HepG2 (cell line): Measurements from ENCODE around the gene KLB. TPM values are rescaled to one million over a fixed set of nuclear protein-coding genes. Genes with fewer than 3 reads are reported as not detected.

Experiments
- ATAC-seq: fragments of 200-7000 bp; cut with Tn5 transposase; 3 replicates; pipeline ENCODE4 v1.9.1; 2020; ENCODE audit warnings: mild to moderate bottlenecking, moderate library complexity
- BruUV-seq: library from RNA; stranded (reverse); fragments of 400-500 nt; replicated peaks from 2 replicates; lab custom pipeline; 2021; lab: Mats Ljungman, UMichigan
- CTCF ChIA-PET: fragments of 300-600 bp; formaldehyde crosslinking; extraction: SDS; loops from one replicate; lab custom pipeline; 2021; ENCODE audit warnings: low total read pairs, inconsistent platforms, low intra/inter-chr PET ratio; lab: Yijun Ruan, JAX
- POLR2A ChIA-PET: fragments of 350-600 bp; sonication (Branson Sonifier 250); formaldehyde crosslinking; loops from one replicate; lab custom pipeline; 2020; ENCODE audit warnings: antibody characterized with exemption, inconsistent platforms; lab: Yijun Ruan, JAX
- DNase-seq: peaks from one replicate; pipeline ENCODE4 v3.0.0-alpha.2; 2015; ENCODE audit warnings: low spot score
- FAIRE-seq: peaks from 3 replicates; lab custom pipeline; 2011; peaks lifted over from hg19 to GRCh38; lab: Jason Lieb, UNC
- H2AFZ ChIP-seq: one replicate; pipeline ENCODE4 v1.6.1; 2011; ENCODE audit warnings: low read length, inconsistent platforms
- H3K27ac ChIP-seq: fragments of 300-600 bp; 3 replicates; pipeline ENCODE4 v1.8.0; 2011; ENCODE audit warnings: mixed run types, mild to moderate bottlenecking, mixed read lengths, low read length, inconsistent platforms; ENCODE audit not compliant: insufficient read depth; ENCODE audit errors: extremely low read length
- H3K27me3 ChIP-seq, 2 experiments: fragments of 200-600 bp in 1 of 2; 2 replicates in 1 of 2; 3 replicates in 1 of 2; pipeline versions ENCODE4 v1.6.0 to v1.8.0; 2011; ENCODE audit warnings: low read length in 2 of 2, mild to moderate bottlenecking in 2 of 2, moderate library complexity in 2 of 2, inconsistent platforms in 1 of 2; ENCODE audit not compliant: insufficient read depth in 2 of 2, control insufficient read depth in 1 of 2
- H3K36me3 ChIP-seq, 2 experiments: fragments of 200-600 bp in 1 of 2; replicated peaks in 1 of 2; 2 replicates in 1 of 2; 3 replicates in 1 of 2; pipeline versions ENCODE4 v1.5.1 to v1.8.0; 2011; ENCODE audit warnings: low read length in 2 of 2, inconsistent platforms in 1 of 2; ENCODE audit not compliant: insufficient read depth in 2 of 2, control insufficient read depth in 1 of 2
- H3K4me1 ChIP-seq: 2 replicates; pipeline ENCODE4 v1.5.1; 2012; ENCODE audit warnings: low read length, inconsistent platforms; ENCODE audit not compliant: insufficient read depth
- H3K4me2 ChIP-seq: 2 replicates; pipeline ENCODE4 v1.6.0; 2011; ENCODE audit warnings: low read depth, low read length, inconsistent platforms
- H3K4me3 ChIP-seq, 3 experiments: fragments of 200-600 bp in 1 of 3; sonication (generic), shearing (Covaris generic) in 1 of 3; replicated peaks in 1 of 3; 2 replicates each; pipeline ENCODE4 v1.5.1; 2011 to 2016; ENCODE audit warnings: low read length in 3 of 3, inconsistent platforms in 2 of 3, low read depth in 2 of 3, mild to moderate bottlenecking in 2 of 3, control low read depth in 1 of 3, mixed read lengths in 1 of 3; ENCODE audit not compliant: insufficient read depth in 1 of 3
- H3K79me2 ChIP-seq: one replicate; pipeline ENCODE4 v1.6.1; 2011; ENCODE audit warnings: low read length, inconsistent platforms; ENCODE audit not compliant: insufficient read depth
- H3K9ac ChIP-seq: 2 replicates; pipeline ENCODE4 v1.6.0; 2011; ENCODE audit warnings: mild to moderate bottlenecking, low read depth, low read length, inconsistent platforms; ENCODE audit not compliant: insufficient read depth
- H3K9me3 ChIP-seq: 2 replicates; pipeline ENCODE4 v1.5.1; 2012; ENCODE audit warnings: mild to moderate bottlenecking, low read length
- H4K20me1 ChIP-seq: 2 replicates; pipeline ENCODE4 v1.6.0; 2011; ENCODE audit warnings: inconsistent platforms, mild to moderate bottlenecking, low read length, moderate library complexity; ENCODE audit not compliant: insufficient read depth
- U2AF1 ChIP-seq: fragments of 200-400 bp; formaldehyde crosslinking; optimal IDR thresholded peaks from 2 replicates; pipeline ENCODE3; 2017; ENCODE audit warnings: mild to moderate bottlenecking, low read depth, low read length
- ZBTB40 ChIP-seq, 2 experiments: fragments of 450-650 bp in 1 of 2; sonication (generic) in 1 of 2; formaldehyde crosslinking in 1 of 2; IDR thresholded peaks; 2 replicates each; pipeline versions ENCODE4 v1.6.1 to v1.8.0; 2016 to 2022; ENCODE audit warnings: antibody characterized with exemption in 1 of 2, mild to moderate bottlenecking in 1 of 2, missing genetic modification reagents in 1 of 2
- ZNF597 ChIP-seq: sonication (generic); formaldehyde crosslinking; IDR thresholded peaks from 2 replicates; pipeline ENCODE4 v1.5.0; 2020; ENCODE audit warnings: missing genetic modification reagents
- WGBS: methylation state at CpG from one replicate; pipeline ENCODE4 v1.1.6; 2017; ENCODE audit warnings: low lambda C conversion rate; 5-methylcytosine and 5-hydroxymethylcytosine counted together
- in situ Hi-C: cut with HindIII; loops from 2 replicates; pipeline ENCODE4 v1.10.0; 2017; ENCODE audit warnings: low pct_unique_long_range_greater_than_20kb; ENCODE audit not compliant: extremely low pct_ligation_motif_present
- intact Hi-C: fragments of 100-400 bp; cut with micrococcal nuclease; formaldehyde crosslinking; loops from one replicate; pipeline ENCODE4 v1.10.0; 2022; ENCODE audit not compliant: unreplicated experiment
- polyA plus RNA-seq, 8 experiments: library from polyadenylated mRNA; depleted of rRNA in 3 of 8; stranded (reverse) in 7 of 8; unstranded in 1 of 8; fragments of >200 nt; fragmentation: Illumina TruSeq in 4 of 8; extraction: Trizol in 4 of 8; gene quantifications; 2 replicates each; pipeline versions ENCODE4 v1.2.1 to v1.2.3, GENCODE V29; 2011 to 2016; ENCODE audit warnings: low read depth in 4 of 8, missing spikeins in 1 of 8, mixed read lengths in 1 of 8; ENCODE audit not compliant: insufficient read depth in 1 of 8
- total RNA-seq, 5 experiments: library from RNA; depleted of rRNA; stranded (reverse); fragments of >200 nt; fragmentation: Illumina TruSeq; extraction: Trizol; gene quantifications; 2 replicates each; pipeline ENCODE4 v1.2.3, GENCODE V29; 2016; ENCODE audit warnings: low read depth in 1 of 5

The KLB gene
- total and polyA plus RNA-seq, 2 of the 13 experiments (the other 11 are each of a cell fraction or from before 2014, with no cell fraction given): 25.3 to 82.0 TPM

GRCh38 chr4:39494354-39494753 is 87.6 kb downstream of the KLB start:
- TF ChIP-seq ZNF597 (CRISPR knock-in tag): no peak
- peak; percentile 63 for TF ChIP-seq ZBTB40 (IDR thresholded peaks at IDR 0.05)
- TF ChIP-seq ZBTB40 (CRISPR knock-in tag; IDR thresholded peaks at IDR 0.05): no peak
- TF ChIP-seq U2AF1: no peak
- TF ChIP-seq, all 625 proteins: peak for 1
- no peak for DNase-seq
- no peaks in the 10 kb centered on the region for H3K27me3 ChIP-seq
- no peak overlapping the region for H2AFZ ChIP-seq
- H3K4me1 ChIP-seq: peaks cover 20% of the 10 kb centered on the region
- CTCF ChIA-PET: no interaction called here
- H4K20me1 ChIP-seq: no peaks in the 10 kb centered on the region
- H3K4me3 ChIP-seq: no peak overlapping the region
- POLR2A ChIA-PET: no interaction called here
- H3K79me2 ChIP-seq: no peaks in the 10 kb centered on the region
- H3K9me3 ChIP-seq: no peaks in the 10 kb centered on the region
- H3K9ac ChIP-seq: no peak overlapping the region
- no TSS peak for BruUV-seq
- H3K36me3 ChIP-seq: peaks cover 0 to 10% of the 10 kb centered on the region in 2 experiments; a peak in 2 of 5 replicates
- H3K4me2 ChIP-seq: no peak overlapping the region
- no peak for FAIRE-seq
- no peak overlapping the region for H3K27ac ChIP-seq
- ATAC-seq: peak; percentile 8
- in situ Hi-C loops: no loop called here
- intact Hi-C loops: no loop called here
- 100% methylated on average over 1 of the region's 1 CpG for WGBS
